ENCODE data around the gene SMPDL3B. TPM values are rescaled to one million over a fixed set of nuclear protein-coding genes. Genes with fewer than 3 reads are reported as not detected.

SMPDL3B gene
- total and polyA plus RNA-seq, 12 donors: 0.26 TPM; not detected in 11

DNA sequence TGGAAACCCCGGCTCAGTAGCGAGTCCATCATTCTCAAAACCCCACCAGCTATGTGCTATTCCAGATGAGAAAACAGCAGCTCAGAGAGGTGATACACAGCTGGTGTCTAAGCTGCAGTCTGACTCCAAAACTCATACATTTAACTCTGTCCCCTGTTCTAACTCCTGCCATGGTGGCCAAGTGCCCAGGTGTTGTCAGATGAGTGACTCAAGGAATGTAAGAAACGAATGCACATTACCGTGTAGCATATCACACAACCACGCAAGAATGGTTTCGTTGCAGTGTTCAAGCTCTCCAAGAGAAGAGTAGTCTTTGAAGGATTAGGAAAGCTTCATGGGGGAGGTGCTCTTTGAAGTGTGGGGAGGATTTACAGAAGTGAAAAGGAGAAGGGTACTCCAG lies 20.3 kb downstream of the SMPDL3B start:
- no peak for TF ChIP-seq POLR2A (IDR thresholded peaks at IDR 0.05)
- TF ChIP-seq, protein P1, sequence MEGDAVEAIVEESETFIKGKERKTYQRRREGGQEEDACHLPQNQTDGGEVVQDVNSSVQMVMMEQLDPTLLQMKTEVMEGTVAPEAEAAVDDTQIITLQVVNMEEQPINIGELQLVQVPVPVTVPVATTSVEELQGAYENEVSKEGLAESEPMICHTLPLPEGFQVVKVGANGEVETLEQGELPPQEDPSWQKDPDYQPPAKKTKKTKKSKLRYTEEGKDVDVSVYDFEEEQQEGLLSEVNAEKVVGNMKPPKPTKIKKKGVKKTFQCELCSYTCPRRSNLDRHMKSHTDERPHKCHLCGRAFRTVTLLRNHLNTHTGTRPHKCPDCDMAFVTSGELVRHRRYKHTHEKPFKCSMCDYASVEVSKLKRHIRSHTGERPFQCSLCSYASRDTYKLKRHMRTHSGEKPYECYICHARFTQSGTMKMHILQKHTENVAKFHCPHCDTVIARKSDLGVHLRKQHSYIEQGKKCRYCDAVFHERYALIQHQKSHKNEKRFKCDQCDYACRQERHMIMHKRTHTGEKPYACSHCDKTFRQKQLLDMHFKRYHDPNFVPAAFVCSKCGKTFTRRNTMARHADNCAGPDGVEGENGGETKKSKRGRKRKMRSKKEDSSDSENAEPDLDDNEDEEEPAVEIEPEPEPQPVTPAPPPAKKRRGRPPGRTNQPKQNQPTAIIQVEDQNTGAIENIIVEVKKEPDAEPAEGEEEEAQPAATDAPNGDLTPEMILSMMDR (IDR thresholded peaks at IDR 0.05): no peak
- H3K27me3 ChIP-seq: no peaks in the 10 kb centered on the region
- no peak overlapping the region for H3K4me3 ChIP-seq
- H3K27ac ChIP-seq: no peak overlapping the region
- DNase-seq: no peak
- intact Hi-C loops (cut with DNase I): no loop called here
- 67 to 89% (median 84%) methylated on average over 5 to 6 of the region's 6 CpGs for WGBS, 4 donors
- H3K4me1 ChIP-seq (replicated peaks in 1 of 2): peaks cover 5 to 7% of the 10 kb centered on the region in 2 donors
- H3K36me3 ChIP-seq (replicated peaks in 1 of 2): no peaks in the 10 kb centered on the region
- H3K9me3 ChIP-seq (replicated peaks in 1 of 3): no peaks in the 10 kb centered on the region

DNA sequence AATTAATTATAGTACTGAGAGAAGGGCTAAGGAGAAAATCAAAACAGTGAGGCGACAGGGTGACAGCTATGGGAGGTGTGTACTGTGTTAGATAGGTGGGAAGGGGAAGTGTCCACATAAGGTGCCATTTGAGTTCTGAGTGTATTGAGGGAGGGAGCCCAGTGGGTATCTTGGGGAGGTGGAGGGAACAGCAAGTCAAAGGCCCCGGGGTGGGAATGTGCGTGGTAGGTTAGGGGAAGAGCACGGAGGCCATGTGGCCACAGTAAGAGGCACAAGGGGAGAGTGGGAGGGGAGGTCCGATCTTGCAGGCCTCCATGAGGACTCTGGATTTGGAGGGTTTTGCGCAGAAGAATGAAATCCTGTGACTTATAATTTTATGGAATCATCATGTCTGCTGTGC lies 22.0 kb downstream of the SMPDL3B start:
- Histone ChIP-seq H3K27me3 (no peaks in the 10 kb centered on the region), H3K36me3 (replicated peaks in 1 of 2) (no peaks in the 10 kb centered on the region), H3K4me1 (replicated peaks in 1 of 2) (peaks cover 13 to 22% of the 10 kb centered on the region in 2 donors), H3K27ac (no peak overlapping the region), H3K4me3 (no peak overlapping the region), H3K9me3 (replicated peaks in 1 of 3) (no peaks in the 10 kb centered on the region)
- 74 to 86% (median 83%) methylated on average over 6 of the region's 6 CpGs for WGBS, 4 donors
- no peak for DNase-seq
- TF ChIP-seq, protein P1 (IDR thresholded peaks at IDR 0.05): no peak
- TF ChIP-seq POLR2A (IDR thresholded peaks at IDR 0.05): no peak
- intact Hi-C loops (cut with DNase I): no loop called here

DNA sequence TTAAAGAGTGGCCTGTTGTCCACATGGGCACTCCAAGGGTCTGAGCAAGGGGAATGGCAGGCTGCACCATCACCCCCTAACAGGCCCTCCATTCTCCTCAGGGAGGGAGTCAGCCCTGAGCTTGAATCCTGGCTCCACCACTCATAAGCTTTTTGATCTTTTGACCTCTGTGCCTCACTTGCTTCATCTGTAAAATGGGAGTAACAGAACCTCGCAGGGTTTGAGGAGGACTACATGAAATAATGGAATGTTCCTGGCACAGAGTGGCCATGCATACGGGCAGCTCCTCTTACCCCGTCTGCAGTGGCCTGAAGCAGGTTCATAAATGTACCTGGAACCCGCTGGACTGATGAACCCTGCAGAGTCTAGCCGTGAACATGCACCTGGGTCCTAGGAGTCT lies 22.9 kb downstream of the SMPDL3B start:
- no peaks in the 10 kb centered on the region for H3K36me3 ChIP-seq (replicated peaks in 1 of 2)
- H3K27me3 ChIP-seq: no peaks in the 10 kb centered on the region
- H3K9me3 ChIP-seq (replicated peaks in 1 of 3): no peaks in the 10 kb centered on the region
- no peak overlapping the region for H3K27ac ChIP-seq
- intact Hi-C loops (cut with DNase I): no loop called here
- H3K4me3 ChIP-seq: no peak overlapping the region
- 94 to 98% (median 96%) methylated on average over 5 of the region's 5 CpGs for WGBS, 4 donors
- H3K4me1 ChIP-seq (replicated peaks in 1 of 2): peaks cover 13 to 22% of the 10 kb centered on the region in 2 donors
- TF ChIP-seq, protein P1 (IDR thresholded peaks at IDR 0.05): no peak
- no peak for TF ChIP-seq POLR2A (IDR thresholded peaks at IDR 0.05)
- no peak for DNase-seq

GRCh38 chr1:27958513-27958912 lies 23.7 kb downstream of the SMPDL3B start:
- Histone ChIP-seq H3K4me1 (replicated peaks in 1 of 2) (peaks cover 13 to 22% of the 10 kb centered on the region in 2 donors), H3K36me3 (replicated peaks in 1 of 2) (no peaks in the 10 kb centered on the region), H3K27me3 (no peaks in the 10 kb centered on the region), H3K9me3 (replicated peaks in 1 of 3) (no peaks in the 10 kb centered on the region), H3K27ac (no peak overlapping the region), H3K4me3 (no peak overlapping the region)
- no peak for TF ChIP-seq POLR2A (IDR thresholded peaks at IDR 0.05)
- TF ChIP-seq, protein P1 (IDR thresholded peaks at IDR 0.05): no peak
- no peak for DNase-seq
- 93 to 96% (median 95%) methylated on average over 8 to 26 of the region's 26 CpGs for WGBS, 4 donors
- intact Hi-C loops (cut with DNase I): no loop called here

All from adrenal gland (tissue), 12 donors.